H54 (cell line): Measurements from ENCODE around the gene C1orf159.
A peak's percentile ranks its signal among the peaks of the same experiment; 100 is the strongest.

ENCODE experiments used
- DNase-seq: peaks from one replicate; pipeline ENCODE4 v3.0.0; 2011; ENCODE audit warnings: low spot score, mixed read lengths; ENCODE audit not compliant: insufficient read length
- FAIRE-seq: peaks from 3 replicates; lab custom pipeline; 2011; peaks lifted over from hg19 to GRCh38; lab: Jason Lieb, UNC
- POLR2A ChIP-seq: IDR thresholded peaks from 2 replicates; pipeline ENCODE4 v1.6.1; 2011; ENCODE audit warnings: low read depth, mild to moderate bottlenecking, low read length

C1orf159 gene

GRCh38 chr1:1121611-1122077 lies 5.8 kb upstream of the C1orf159 start:
- FAIRE-seq (no peak), DNase-seq (peak; percentile 54)
- TF ChIP-seq POLR2A, result no peak

GRCh38 chr1:1120866-1121591 lies 5.1 kb upstream of the C1orf159 start:
- TF ChIP-seq POLR2A, result no peak
- FAIRE-seq, result no peak
- DNase-seq, result no peak

GRCh38 chr1:1120096-1120495 lies 4.2 kb upstream of the C1orf159 start:
- no peak for TF ChIP-seq POLR2A
- FAIRE-seq (no peak), DNase-seq (no peak)

GRCh38 chr1:1119272-1119890 lies 3.5 kb upstream of the C1orf159 start:
- FAIRE-seq (no peak), DNase-seq (no peak)

GRCh38 chr1:1118876-1119220 lies 3.0 kb upstream of the C1orf159 start:
- FAIRE-seq, result no peak
- no peak for DNase-seq
- TF ChIP-seq POLR2A, result no peak

More at GRCh38 chr1:1119272-1119890, 3.5 kb upstream of the C1orf159 start:
- no peak for TF ChIP-seq POLR2A

- no peak for DNase-seq
- FAIRE-seq, result no peak
- TF ChIP-seq POLR2A, result no peak
Observed at GRCh38 chr1:1118011-1118875, 2.4 kb upstream of the C1orf159 start.

- FAIRE-seq (no peak), DNase-seq (no peak)
- TF ChIP-seq POLR2A, result no peak
Observed at GRCh38 chr1:1117469-1117831, 1.6 kb upstream of the C1orf159 start.

- DNase-seq, result no peak
Observed at GRCh38 chr1:1116701-1117468, 996 bp upstream of the C1orf159 start.

GRCh38 chr1:1115136-1115785 lies 628 bp downstream of the C1orf159 start:
- TF ChIP-seq POLR2A, result no peak
- DNase-seq (no peak), FAIRE-seq (no peak)

More at GRCh38 chr1:1116701-1117468, 996 bp upstream of the C1orf159 start:
- no peak for FAIRE-seq
- TF ChIP-seq POLR2A, result no peak

- TF ChIP-seq POLR2A, result no peak
- no peak for FAIRE-seq
- no peak for DNase-seq
Observed at GRCh38 chr1:1114431-1114830, 1.5 kb downstream of the C1orf159 start.

- FAIRE-seq (no peak), DNase-seq (no peak)
- no peak for TF ChIP-seq POLR2A
Observed at GRCh38 chr1:1112237-1112985, 3.5 kb downstream of the C1orf159 start.

GRCh38 chr1:1111516-1112236 lies 4.2 kb downstream of the C1orf159 start:
- DNase-seq (no peak), FAIRE-seq (no peak)
- TF ChIP-seq POLR2A, result no peak
